HG03097 (cell line): Measurements from ENCODE around the gene MAN1A2.

ENCODE experiments used
- ATAC-seq: cut with Tn5 transposase; IDR thresholded peaks from one replicate; pipeline ENCODE4 v1.9.1; 2021; ENCODE audit not compliant: unreplicated experiment, low FRiP score

Gene MAN1A2

DNA sequence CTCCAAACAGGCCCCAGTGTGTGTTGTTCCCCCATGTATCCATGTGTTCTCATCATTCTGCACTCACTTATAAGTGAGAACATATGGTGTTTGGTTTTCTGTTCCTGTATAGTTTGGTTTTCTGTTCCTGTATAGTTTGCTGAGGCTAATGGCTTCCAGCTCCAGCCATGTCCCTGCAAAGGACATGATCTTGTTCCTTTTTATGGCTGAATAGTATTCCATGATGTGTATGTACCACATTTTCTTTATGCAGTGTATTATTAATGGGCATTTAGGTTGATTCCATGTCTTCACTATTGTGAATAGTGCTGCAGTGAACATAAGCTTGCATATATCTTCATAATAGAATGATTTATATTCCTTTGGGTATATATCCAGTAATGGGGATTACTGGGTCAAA lies 111.8 kb downstream of the MAN1A2 start:
- no peak for ATAC-seq

DNA sequence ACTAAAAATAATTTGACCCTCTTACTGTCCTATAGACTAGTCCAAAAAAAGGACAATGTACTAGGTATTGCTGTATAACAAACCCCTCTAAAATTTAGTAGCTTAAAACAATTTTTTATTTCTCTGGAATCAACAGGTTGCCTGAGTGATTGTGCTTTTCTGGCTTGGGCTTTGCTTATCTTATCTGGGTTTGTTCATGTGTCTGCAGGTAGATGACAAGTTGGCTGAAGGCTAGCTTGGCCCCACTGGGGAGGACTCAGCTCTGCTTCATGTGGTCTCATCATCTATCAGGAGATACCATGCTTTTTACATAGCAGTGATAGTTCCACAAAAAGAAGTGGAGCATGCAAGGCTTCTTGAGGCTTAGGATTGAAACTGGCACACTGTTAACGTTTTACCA lies 114.2 kb downstream of the MAN1A2 start:
- ATAC-seq, result no peak

DNA sequence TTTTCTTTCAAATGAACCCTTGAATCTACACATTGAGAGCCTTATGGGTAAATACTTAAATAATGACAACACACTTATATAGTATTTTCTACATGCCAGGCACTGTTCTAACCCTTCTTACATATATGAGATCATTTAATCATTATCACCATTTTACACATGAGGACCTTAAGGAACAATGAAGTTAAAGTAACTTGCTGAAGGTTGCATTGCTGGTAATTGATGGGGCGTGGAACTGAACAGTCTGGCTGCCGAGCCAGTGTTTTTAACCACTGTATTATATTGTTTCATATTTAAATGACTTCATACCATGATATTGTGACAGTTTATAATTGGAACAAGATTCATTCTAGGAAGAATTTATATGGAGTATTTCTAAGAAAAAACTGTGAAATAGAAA lies 126.7 kb downstream of the MAN1A2 start:
- no peak for ATAC-seq

DNA sequence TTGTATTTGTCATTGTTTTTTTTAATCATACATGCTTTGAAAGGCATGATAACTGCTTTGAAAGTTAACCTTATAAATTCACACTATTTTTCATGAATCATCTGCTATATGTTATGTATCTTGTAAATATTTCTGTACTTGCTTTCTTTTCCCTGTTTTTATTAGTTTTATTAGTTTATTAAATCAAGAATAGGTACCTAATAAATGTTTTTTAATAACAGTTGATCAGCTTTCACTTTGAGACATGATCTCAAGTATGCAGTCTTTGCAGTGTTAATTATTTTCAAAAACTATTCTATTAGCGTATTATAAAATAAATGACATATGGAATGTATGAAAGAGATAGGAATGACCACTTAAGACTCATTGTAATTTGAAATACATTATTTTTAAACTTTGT lies 127.8 kb downstream of the MAN1A2 start:
- no peak for ATAC-seq

DNA sequence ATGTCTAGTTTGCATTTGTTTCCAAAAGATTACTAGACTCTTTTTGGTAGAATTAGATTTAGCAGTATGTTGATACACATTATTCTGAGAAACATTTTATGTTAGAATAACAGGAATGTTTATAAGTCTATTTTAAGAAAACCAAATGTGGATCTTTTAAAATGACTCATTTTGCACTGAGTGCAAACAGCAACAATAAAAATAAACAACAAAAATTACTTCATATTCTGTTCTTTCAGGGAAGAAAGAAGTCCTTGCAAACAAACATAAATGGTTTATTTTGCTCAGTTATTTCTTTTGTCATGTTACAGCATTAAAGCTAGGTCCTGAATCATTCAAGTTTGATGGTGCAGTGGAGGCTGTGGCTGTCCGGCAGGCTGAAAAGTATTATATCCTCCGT lies 131.8 kb downstream of the MAN1A2 start:
- no peak for ATAC-seq

DNA sequence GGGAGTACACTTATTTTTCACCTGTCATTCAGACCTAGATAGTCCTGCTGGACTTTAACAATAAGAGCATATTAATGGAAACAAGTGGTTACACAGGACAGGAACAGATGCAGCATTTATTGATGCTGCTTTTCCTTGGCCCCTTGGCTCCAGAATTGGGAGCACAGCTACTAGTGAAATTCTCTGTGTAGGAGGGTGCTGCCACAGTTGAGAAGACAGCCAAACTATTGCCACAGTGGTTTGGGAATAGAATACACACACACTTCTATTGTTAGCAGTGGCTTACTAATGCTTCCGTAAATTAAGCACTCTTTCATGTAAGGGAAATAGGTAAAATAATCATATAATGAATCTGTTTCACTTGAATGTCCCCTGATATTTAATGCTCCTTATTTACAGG lies 133.3 kb downstream of the MAN1A2 start:
- ATAC-seq, result no peak

DNA sequence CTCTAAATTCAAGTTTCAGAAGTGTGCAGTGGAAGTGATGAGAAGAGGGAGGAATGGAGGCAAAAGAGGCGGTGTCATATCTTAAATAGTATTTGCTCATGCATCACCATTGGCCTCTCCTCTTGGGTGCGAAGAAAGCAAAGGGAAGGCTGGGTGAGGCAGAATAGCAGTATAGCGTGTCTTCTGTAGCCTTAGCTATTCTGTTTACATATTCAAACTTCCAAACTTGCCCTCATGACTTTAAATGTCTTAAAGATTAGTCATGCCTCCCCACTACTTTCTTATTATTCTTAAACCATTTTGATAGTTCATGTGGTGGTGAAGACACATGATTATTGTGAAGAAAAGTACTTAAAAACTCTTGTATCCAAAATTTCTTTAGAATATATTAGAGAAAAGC lies 134.0 kb downstream of the MAN1A2 start:
- no peak for ATAC-seq

DNA sequence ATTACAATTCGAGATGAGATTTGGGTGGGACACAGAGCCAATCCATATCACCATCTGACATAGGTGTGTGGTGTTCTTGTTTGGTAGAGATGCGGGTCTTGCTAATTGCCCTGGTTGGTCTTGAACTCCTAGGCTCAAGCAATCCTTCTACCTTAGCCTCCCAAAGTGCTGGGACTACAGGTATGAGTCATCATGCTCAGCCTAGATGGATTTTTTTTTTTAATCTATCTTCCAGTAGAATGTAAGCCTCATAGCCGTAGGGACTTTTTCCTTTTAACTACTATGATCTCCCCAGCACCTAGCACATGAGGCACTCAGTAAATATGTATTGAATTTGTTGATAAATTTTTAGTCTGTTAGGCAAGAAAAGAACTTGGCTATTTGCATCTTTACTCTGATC lies 144.0 kb downstream of the MAN1A2 start:
- no peak for ATAC-seq

DNA sequence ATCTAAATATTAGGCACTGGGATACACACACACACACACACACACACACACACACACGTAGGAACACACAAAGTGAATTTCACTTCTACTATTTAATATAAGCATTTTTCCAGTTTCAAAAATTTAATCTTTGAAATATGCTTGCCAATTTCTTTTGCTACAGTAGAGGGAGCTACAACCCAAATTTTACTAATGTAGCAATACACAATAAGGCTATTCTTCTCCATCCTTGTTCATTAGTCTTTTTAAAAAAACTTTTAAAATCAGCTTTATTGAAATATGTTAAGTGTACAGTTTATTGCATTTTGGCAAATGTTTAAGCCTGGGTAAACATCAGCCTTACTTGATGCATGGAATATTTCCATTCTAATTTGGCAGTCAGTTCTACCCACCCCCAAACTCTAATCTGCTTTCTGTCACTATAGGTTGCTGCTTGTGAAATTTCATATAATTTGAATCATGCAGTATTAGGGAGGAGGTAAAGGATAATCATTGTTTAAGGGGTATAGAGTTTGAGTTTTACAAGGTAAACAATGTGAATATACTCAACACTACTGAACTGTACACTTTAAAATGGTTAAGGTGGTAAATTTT lies 145.6 kb downstream of the MAN1A2 start:
- ATAC-seq, result no peak

DNA sequence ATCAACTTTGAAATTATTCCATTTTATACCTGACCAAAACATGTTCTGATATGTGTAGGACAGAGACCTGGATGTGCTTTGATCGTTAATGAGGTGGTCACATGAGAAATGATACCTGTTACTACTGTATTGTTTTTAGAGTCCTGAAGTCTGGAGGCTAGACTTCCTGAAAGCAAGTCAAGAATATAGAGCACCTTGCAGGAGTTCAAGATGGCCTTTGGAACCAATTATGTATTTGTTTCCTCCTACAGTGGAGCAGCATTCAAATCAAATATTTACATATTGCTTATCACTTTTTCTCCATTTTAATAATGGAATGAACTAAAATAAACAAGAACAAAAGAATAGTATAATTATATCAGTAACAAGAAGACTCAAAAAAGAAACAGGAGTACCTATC lies 155.9 kb downstream of the MAN1A2 start:
- no peak for ATAC-seq

DNA sequence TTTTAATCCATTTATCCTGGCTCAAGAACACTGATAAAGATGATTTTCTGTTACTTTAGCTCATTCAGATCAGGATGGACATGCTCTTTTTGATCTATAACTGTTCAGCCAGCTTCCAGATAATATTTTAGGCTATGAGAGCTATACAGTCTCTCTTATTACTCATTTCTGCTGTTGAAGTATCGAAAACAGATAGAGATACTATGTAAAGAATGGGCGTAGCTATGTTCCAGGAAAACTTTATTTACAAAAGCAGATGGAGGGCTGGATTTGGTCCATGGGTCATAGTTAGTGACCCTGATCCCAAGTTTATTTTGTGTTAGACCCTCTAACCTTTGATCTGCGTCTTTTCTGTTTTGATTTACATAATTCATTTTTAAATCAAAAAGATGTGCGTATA lies 159.8 kb downstream of the MAN1A2 start:
- no peak for ATAC-seq

DNA sequence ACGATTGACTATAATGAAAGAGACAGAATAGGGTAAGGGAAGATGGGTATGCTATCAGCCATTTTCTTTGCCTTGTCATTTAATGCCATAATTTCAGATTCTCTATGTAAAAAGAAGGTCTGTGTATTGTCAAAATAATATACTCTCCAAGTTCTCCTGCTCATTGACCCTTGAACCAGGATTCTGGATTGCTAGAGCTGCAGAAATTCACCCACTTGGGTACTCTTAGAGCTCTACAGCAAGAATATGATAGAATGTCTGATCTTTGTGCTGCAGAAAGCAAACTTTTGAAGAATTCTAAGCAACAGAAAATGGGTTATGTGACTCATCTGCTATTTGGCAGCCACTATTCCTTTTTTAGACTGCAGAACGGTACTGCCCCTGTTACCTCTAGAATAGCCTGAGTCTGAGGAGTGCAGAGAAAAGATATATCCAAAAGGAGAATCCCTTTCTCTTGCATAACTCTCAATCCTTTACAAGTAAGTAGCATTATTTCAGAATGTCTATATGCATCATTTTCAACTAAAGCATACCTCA lies 160.4 kb downstream of the MAN1A2 start:
- ATAC-seq, result no peak

DNA sequence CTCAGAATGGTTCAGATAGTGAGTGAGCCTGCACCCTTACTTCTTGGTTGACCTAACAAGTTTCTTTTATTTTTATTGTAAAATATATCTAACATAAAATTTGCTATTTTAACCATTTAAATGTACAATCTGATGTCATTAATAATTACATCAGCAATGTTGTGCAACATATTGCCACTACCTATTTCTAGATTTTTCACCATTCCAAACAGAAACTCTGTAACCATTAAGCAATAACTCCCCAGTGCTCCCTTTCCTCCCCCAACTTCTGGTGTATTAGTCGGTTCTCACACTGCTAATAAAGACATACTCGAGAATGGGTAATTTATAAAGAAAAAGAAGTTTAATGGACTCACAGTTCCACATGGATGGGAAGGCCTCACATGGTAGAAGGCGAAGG lies 162.4 kb downstream of the MAN1A2 start:
- ATAC-seq, result no peak

DNA sequence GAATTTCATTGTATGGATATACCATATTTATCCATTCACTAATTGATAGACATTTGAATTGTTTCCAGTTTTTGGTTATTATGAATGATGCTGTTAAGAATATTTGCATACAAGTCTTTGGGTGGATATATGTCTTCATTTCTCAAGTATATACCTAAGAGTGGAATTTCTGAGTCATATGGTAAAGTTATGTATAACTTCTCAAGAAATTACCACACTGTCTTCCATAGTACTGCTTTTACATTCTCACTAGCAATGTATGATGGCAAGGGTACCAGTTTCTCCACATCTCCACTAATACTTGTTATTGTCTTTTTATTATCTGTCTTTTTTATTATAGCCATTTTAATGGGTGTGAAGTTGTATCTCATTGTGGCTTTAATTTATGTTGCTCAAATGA lies 164.0 kb downstream of the MAN1A2 start:
- ATAC-seq, result no peak

DNA sequence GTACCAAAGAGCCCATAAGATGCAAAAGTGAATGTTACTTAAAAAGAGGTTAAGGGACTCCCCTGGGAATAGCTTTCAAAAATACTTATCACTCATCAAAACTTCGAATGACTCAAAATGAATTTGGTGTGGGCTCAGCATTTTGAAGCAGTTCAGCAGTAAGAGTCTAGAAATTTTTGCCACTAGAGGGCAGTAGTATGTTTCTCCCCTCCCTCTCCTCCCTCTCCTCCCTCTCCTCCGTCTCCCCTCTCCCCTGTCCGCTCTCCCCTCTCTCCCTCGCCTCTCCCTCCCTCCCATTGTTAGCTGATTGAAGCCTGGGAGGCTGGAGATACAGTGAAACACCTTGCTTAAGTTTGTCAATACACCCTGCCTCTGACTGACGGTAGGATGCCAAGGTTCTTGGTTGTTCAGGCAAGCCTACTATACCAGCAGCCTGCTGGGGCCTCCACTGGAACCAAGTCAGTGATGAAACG lies 167.8 kb downstream of the MAN1A2 start:
- peak; percentile 69 for ATAC-seq

DNA sequence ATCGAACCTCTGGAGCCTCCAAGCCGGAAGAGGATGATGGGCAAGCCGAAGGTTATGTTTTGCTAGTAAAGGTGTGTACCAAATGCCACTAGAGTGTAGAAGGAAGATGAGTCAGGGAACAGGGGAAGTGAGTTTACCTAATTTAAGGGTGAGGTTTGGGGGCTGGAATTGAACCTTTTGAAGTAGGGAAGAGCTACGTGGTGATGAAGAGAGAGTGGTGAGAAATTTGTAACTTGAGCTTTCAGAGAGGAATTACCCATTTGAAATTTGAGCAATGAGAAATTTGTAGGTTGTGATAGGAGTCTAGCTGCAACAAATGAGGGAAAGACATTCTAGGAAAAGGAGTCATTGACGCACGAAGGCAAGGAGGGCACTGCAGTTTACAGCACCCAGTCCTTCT lies 168.6 kb downstream of the MAN1A2 start:
- no peak for ATAC-seq

DNA sequence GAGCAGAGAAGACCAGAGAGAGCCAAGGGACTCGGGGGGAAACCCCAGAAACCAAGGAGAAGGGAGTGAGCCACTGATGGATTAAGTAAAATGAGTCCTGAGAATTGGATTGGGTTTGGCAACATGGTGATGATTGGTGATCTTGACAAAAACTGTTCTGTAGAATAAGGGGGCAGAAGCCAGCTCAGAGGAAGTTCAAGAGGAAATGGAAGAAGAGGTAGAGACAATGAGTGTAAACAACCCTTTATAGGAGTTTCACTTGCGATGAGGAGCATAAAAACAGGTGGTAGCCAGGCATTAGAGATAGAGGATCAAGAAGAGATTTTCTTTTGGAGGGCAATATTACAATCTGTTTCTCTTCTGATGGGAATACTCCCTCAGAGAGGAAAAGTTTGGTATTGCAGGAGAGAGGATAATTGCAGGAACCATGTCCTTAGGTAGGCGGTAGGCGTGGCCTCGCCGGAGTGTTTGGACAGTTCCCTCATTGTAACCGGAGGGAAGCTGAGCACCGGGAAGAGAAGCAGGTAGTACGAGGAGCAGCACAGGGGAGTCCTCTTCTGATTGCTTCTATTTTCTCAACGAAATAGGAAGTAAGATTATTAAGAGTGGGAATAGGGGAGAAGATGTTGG lies 170.2 kb downstream of the MAN1A2 start:
- no peak for ATAC-seq

DNA sequence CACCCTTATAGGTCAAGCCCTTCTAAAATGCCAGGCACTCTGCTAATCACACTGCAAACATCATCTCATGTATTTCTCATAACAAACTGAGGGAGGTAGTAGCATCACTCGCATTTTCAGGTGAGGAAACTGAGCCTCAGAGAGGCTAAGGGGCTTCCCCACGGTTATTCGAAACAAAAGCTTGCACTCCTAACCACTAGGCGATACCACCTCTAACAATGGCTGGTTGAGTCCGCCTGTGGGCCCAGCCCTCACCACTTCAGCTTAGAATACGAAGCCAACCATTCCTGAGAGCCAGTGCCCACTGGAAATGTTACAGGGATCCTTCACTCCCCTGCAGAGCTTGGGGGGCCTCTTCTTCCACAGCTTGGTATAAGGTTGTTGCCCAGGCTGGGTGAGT lies 173.3 kb downstream of the MAN1A2 start:
- ATAC-seq, result no peak

DNA sequence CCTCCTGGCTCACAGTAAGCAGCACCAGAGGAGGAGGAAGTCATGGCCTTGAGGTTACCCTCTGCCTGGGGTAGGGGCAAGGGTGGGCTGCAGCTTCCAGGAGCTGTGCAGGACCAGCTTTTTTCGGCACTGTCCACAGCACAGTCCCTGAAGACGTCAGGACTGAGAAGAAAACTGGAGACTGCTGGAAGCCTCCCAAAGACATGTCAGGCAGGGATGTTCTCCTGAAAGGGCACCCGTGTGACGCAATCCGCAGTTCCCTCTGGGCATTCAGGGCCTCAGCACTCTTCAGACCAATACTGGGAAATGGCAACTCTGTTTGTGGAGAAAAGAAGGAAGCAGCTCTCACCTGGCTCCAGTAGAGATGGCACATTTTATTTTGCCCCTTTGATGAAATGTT lies 173.8 kb downstream of the MAN1A2 start:
- ATAC-seq, result no peak

DNA sequence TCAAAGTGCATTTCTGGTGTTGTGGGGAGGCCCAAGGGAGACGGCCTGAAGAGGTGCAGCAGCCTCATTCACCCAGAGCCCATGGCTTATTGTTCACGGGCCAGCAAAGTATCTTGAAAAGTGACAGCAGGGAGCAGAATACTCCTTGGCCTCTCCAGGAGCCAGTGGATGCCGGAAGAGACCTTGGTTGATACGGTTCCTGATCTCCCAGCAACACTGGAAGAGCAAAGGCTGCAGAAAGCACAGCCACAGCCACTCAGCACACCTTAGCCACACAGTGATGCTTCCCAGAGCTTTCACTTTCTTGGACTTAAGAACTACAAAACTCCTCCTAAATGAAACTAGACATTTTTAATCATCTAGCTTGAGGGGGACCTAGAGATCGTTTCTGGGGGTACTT lies 174.3 kb downstream of the MAN1A2 start:
- no peak for ATAC-seq

DNA sequence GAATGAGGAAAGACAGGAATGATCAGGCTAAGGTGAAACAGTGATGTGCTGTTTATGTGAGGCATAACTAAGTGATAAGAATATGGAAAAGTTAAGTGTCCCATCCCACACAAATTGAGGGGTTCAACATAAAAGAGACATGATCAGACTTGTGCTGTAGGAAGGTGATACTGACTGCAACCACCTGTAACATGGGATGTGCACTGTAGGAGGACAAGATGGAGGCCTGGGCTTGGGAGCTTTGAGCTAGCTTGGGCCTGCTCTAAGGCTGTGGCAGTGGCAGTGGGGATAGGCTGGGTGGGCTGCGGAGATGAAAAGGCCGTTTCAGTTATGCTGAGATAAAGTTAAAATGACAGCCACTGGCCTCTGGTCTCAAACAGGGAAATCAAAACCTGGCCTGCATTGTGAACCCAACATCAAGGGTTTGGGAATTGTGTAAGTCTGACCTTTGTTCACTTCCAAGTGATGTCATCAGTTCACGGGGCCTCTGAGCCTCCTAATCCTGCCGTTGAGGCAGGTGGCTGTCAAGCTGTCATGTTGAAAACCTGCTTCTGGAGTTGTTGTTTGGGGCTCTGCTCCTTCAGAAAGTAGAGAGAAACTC lies 177.4 kb downstream of the MAN1A2 start:
- ATAC-seq, result no peak

DNA sequence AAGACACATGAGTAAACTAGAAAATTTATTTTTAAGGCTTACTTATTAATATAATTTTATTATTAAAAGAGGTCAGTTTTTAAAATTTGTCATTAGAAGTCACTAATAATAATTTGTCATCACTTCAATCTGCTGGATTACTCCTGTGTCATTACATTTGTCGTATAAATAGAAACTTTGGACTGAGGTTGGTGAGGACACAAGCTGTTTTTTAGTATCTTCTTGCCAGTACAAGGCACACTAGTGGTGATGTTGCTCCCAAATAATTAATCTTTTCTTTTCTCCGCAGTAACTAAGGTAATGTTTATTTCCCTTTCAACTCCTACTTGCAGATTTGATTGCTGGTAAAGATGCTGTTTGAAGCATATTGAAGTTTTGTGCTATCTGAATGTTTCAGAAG lies 179.2 kb downstream of the MAN1A2 start:
- ATAC-seq, result no peak
